ENCODE data around the gene MTRF1. TPM values are rescaled to one million over a fixed set of nuclear protein-coding genes. Genes with fewer than 3 reads are reported as not detected.
A peak's percentile ranks its signal among the peaks of the same experiment; 100 is the strongest.

MTRF1 gene
- total RNA-seq, 3 donors from 2014 or later, result 12.8 to 14.5 (median 13.1) TPM

DNA sequence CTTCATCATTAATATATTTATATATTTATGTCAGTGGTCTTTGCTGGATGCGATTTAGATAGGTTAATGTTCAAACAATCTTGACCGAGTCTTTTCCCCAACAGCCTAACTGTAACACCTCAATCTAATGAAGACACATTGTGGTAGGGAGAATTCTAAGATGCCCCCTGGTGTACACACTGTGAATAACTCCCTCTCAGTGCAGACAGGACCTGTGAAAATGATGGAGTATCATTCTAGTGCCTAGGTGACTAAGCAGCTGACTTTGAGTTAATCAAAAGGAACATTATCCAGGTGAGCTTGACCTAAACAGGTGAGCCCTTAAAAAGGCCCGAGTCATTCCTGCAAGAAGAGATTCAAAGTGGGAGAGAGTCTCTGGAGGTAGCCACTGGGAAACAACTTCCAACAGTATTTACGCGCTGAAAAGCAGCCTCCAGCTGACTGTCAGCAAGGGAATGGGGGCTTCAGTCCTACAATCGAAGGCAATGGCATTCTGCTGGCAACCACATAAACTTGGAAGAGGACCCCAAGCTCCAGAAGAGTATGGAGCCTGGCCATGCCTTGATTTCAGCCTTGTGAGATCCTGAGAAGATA lies 41.0 kb downstream of the MTRF1 start:
- no peaks in the 10 kb centered on the region for H3K27me3 Mint-ChIP-seq (ENCODE audit: low read depth)
- peak; percentile 52 for DNase-seq
- H3K4me3 Mint-ChIP-seq, result no peak overlapping the region
- peaks cover 8% of the 10 kb centered on the region for H3K36me3 Mint-ChIP-seq (ENCODE audit: insufficient read depth)
- no peaks in the 10 kb centered on the region for H3K9me3 Mint-ChIP-seq
- no peaks in the 10 kb centered on the region for H3K4me1 Mint-ChIP-seq (ENCODE audit: low read depth)
- ATAC-seq, result peak; percentile 75 to 88

DNA sequence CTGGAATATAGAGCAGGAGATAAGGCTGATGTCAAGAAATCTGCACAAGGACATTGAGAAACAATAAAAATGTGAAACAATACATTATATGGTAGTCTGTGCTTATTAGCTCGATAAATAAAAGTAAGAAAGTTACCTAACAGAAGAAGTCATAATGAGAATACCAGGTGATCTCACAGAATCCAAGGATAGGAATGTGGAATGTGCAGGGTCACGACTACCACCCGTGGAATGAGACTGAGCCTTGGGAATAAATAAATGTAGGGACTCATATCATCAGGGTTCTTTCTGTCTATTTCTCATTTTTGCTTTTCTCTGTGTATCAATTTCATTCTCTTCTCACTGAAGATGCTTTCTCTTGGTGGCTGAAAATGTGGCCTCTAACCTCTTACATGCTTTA lies 43.0 kb downstream of the MTRF1 start:
- ATAC-seq, result no peak
- Mint-ChIP-seq H3K9me3 (no peaks in the 10 kb centered on the region), H3K4me3 (no peak overlapping the region), H3K27me3 (ENCODE audit: low read depth) (no peaks in the 10 kb centered on the region), H3K4me1 (ENCODE audit: low read depth) (no peaks in the 10 kb centered on the region), H3K36me3 (ENCODE audit: insufficient read depth) (peaks cover 7% of the 10 kb centered on the region)
- DNase-seq, result no peak

DNA sequence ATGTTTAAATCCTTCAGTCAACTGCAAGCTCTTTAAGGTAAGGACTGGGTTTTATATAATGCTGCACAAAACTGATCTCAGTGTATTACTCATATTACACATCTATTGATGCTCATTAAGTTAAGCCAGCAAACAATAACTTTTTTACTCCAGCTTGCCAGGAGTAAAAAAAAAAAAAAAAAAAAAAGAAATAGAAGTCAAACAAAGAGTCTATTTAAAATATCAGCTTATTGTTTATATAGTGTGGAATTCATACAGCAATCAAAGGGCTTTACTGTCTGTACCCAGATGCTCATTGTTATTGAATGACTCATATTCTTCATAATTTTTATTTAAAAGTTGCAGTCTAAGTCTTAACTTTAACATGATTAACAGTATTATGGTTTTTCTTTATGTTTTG lies 47.2 kb downstream of the MTRF1 start:
- H3K4me3 Mint-ChIP-seq, result no peak overlapping the region
- peaks cover 8% of the 10 kb centered on the region for H3K36me3 Mint-ChIP-seq (ENCODE audit: insufficient read depth)
- ATAC-seq, result no peak

DNA sequence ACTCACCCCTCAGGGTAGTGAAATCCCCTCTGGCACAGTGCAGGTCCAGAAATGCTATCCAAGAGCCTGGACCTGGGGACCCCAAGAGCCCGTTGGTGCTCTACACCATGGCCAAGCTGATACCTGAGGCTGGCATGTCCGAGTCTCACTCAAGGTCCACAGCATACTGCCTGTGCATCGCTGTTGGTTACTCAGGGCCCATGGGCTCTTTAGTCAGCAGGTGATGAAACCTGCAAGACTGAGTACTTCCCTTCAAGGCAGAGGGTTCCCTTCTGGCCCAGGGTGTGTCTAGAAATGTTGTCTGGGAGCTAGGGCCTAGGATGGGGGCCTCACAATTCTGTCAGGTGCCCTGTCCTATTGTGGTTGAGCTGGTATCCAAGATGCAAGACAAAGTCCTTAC lies 49.5 kb downstream of the MTRF1 start:
- DNase-seq, result no peak
- no peak for ATAC-seq
- Mint-ChIP-seq H3K36me3 (ENCODE audit: insufficient read depth) (peaks cover 6% of the 10 kb centered on the region), H3K4me3 (no peak overlapping the region), H3K27me3 (ENCODE audit: low read depth) (no peaks in the 10 kb centered on the region), H3K9me3 (peaks cover 5% of the 10 kb centered on the region), H3K4me1 (ENCODE audit: low read depth) (no peaks in the 10 kb centered on the region)

More for the DNA sequence above, 47.2 kb downstream of the MTRF1 start:
- DNase-seq, result no peak
- H3K27me3 Mint-ChIP-seq (ENCODE audit: low read depth), result no peaks in the 10 kb centered on the region
- peaks cover 3% of the 10 kb centered on the region for H3K9me3 Mint-ChIP-seq
- H3K4me1 Mint-ChIP-seq (ENCODE audit: low read depth), result no peaks in the 10 kb centered on the region

DNA sequence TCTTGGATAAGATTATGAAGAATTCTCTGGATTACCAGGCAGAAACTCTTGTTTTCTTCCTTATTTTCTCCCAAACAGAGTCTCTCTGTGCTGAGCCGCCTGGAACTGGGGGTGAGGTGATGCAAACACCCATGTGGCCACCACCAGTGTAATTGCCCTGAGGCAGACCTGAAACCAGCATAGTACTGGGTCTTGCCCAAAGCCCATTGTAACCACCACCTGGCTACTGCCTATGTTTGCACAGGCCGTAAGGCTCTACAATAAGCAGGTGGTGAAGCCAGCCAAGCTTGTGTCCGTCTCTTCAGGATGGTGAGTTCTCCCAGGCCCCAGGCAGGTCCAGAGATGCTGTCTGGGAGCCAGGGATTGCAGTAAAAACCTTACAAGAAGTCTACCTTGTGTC lies 50.1 kb downstream of the MTRF1 start:
- ATAC-seq (no peak), DNase-seq (no peak)
- H3K36me3 Mint-ChIP-seq (ENCODE audit: insufficient read depth), result peaks cover 6% of the 10 kb centered on the region
- no peaks in the 10 kb centered on the region for H3K4me1 Mint-ChIP-seq (ENCODE audit: low read depth)
- H3K27me3 Mint-ChIP-seq (ENCODE audit: low read depth), result no peaks in the 10 kb centered on the region
- H3K4me3 Mint-ChIP-seq, result no peak overlapping the region
- H3K9me3 Mint-ChIP-seq, result peaks cover 5% of the 10 kb centered on the region

DNA sequence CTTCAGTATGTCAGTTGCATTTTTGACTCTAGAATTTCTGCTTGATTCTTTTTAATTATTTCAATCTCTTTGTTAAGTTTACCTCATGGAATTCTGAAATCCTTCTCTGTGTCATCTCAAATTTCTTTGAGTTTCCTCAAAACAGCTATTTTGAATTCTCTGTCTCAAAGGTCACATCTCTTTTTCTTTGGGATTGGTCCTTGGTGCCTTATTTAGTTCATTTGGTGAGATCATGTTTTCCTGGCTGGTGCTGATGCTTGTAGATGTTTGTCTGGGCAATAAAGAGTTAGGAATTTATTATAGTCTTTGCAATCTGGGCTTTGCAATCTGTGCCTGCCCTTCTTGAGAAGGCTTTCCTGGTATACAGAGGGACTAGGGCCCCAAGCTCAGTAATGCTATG lies 50.5 kb downstream of the MTRF1 start:
- H3K27me3 Mint-ChIP-seq (ENCODE audit: low read depth), result no peaks in the 10 kb centered on the region
- peaks cover 6% of the 10 kb centered on the region for H3K36me3 Mint-ChIP-seq (ENCODE audit: insufficient read depth)
- no peak overlapping the region for H3K4me3 Mint-ChIP-seq
- ATAC-seq, result no peak
- H3K4me1 Mint-ChIP-seq (ENCODE audit: low read depth), result no peaks in the 10 kb centered on the region
- peaks cover 5% of the 10 kb centered on the region for H3K9me3 Mint-ChIP-seq
- no peak for DNase-seq

DNA sequence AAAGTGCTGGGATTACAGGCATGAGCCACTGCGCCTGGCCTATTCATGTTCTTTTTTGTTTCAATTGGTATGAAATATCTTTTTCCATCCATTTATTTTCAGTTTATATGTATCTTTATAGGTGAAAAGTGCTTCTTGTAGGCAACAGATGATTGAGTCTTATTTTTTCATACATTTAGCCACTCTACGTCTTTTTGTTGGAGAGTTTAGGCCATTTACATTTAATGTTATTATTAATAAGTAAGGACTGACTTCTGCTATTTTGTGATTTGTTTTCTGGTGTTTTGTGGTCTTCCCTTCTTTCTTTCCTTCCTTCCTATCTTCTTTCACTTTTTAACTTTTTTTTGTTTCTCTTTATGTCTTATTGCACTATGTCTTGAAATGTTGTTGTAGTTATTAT lies 52.3 kb downstream of the MTRF1 start:
- Mint-ChIP-seq H3K36me3 (ENCODE audit: insufficient read depth) (peaks cover 6% of the 10 kb centered on the region), H3K27me3 (ENCODE audit: low read depth) (no peaks in the 10 kb centered on the region), H3K4me1 (ENCODE audit: low read depth) (no peaks in the 10 kb centered on the region), H3K9me3 (peaks cover 5% of the 10 kb centered on the region), H3K4me3 (no peak overlapping the region)
- DNase-seq (no peak), ATAC-seq (no peak)

DNA sequence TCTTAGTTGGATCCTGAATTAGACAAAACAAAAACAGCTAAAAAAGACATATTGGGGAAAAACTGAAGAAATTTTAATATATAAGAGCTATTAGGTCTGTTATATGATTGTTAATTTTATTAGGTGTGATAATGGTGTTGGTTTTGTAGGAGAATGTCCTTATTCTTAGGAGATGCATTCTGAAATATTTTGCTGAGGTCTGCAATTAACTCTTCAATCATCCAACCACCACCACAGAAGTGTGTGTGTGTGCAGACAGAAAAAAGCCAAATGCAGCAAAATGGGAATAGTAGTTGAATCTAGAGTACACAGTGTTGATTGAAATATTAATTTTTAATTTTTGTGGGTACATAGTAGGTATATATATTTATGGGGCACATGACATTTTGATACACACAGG lies 56.9 kb downstream of the MTRF1 start:
- peaks cover 3% of the 10 kb centered on the region for H3K36me3 Mint-ChIP-seq (ENCODE audit: insufficient read depth)
- DNase-seq (no peak), ATAC-seq (no peak)
- no peaks in the 10 kb centered on the region for H3K27me3 Mint-ChIP-seq (ENCODE audit: low read depth)
- no peak overlapping the region for H3K4me3 Mint-ChIP-seq
- no peaks in the 10 kb centered on the region for H3K4me1 Mint-ChIP-seq (ENCODE audit: low read depth)
- peaks cover 5% of the 10 kb centered on the region for H3K9me3 Mint-ChIP-seq

DNA sequence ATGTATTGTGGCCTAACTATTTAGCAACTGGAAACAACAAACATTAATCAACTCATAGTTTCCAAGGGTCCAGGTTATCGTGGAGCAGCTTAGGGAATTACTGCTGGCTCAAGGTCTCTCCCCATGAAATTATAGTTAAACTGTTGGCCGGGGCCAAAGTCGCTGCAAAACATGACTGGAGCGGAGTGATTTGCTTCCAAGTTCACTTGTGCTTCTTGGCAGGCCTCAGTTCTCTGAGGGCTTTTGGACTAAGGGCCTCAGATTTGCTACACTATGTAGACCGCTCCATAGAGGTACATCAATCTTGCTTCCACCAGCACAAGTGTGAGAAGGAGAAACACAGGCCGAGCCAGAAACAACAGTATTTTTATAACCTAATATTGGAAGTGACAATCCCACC lies 59.6 kb downstream of the MTRF1 start:
- no peaks in the 10 kb centered on the region for H3K9me3 Mint-ChIP-seq

DNA sequence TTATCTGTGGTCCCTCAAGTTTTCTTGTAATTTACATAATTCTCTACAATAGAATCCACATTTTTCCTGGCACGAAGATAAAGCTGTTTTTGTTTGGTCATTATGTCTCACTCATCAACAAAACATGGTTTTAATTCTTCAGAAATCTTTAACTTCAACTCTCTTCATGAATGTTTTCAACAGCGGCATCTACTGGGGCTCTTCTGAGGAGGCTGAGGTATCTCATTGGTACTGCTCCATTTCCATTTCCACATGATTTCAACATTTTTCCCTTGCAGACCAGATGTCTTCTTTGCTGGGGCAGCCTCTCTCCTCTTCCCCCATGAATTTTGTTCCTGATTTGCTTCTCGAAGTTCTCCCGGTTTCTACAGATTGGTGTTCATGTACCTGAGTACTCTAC lies 63.2 kb downstream of the MTRF1 start:
- Mint-ChIP-seq H3K27me3 (ENCODE audit: low read depth) (no peaks in the 10 kb centered on the region), H3K4me1 (ENCODE audit: low read depth) (peaks cover 11% of the 10 kb centered on the region), H3K36me3 (ENCODE audit: insufficient read depth) (no peaks in the 10 kb centered on the region), H3K4me3 (no peak overlapping the region), H3K9me3 (no peaks in the 10 kb centered on the region)
- ATAC-seq (no peak), DNase-seq (no peak)

More for the DNA sequence above, 59.6 kb downstream of the MTRF1 start:
- Mint-ChIP-seq H3K36me3 (ENCODE audit: insufficient read depth) (no peaks in the 10 kb centered on the region), H3K4me1 (ENCODE audit: low read depth) (peaks cover 7% of the 10 kb centered on the region), H3K4me3 (no peak overlapping the region), H3K27me3 (ENCODE audit: low read depth) (no peaks in the 10 kb centered on the region)
- no peak for DNase-seq
- ATAC-seq, result no peak

DNA sequence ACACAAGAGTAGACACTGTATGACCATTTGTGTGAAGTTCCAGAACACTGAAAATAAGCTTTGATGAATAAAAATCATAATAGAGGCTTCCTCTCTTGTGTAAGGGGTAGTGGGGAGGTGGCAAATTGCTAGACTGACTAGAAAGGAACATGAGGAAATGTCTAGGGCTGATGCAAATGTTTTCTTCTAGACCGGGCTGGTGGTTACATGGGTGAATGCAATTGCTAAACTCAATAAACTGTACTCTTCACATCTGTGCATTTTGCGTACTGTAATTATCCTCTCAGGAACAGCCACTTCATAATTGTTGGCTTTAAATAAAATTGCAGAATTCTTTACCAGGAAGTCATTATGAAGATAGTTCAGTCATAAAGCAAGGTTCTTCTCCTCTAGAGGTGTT lies 63.9 kb downstream of the MTRF1 start:
- DNase-seq, result no peak

DNA sequence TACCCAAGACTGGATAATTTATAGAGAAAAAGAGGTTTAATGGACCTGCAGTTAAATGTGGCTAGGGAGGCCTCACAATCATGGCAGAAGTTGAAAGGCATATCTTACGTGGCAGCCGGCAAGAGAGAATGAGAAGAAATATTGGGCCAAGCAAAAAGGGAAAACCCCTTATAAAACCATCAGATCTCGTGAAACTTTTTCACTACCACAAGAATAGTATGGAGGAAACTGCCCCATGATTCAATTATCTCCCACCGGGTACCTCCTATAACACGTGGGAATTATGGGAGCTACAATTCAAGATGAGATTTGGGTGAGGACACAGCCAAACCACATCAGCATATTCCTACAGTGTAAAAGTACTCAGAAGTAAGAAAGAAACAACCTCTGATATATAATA lies 64.3 kb downstream of the MTRF1 start:
- no peak for DNase-seq
- H3K9me3 Mint-ChIP-seq, result no peaks in the 10 kb centered on the region
- ATAC-seq, result no peak
- no peak overlapping the region for H3K4me3 Mint-ChIP-seq
- no peaks in the 10 kb centered on the region for H3K36me3 Mint-ChIP-seq (ENCODE audit: insufficient read depth)
- no peaks in the 10 kb centered on the region for H3K27me3 Mint-ChIP-seq (ENCODE audit: low read depth)
- H3K4me1 Mint-ChIP-seq (ENCODE audit: low read depth), result peaks cover 16% of the 10 kb centered on the region

More for the DNA sequence above, 63.9 kb downstream of the MTRF1 start:
- H3K4me3 Mint-ChIP-seq, result no peak overlapping the region
- ATAC-seq, result no peak
- H3K9me3 Mint-ChIP-seq, result no peaks in the 10 kb centered on the region
- H3K27me3 Mint-ChIP-seq (ENCODE audit: low read depth), result no peaks in the 10 kb centered on the region
- no peaks in the 10 kb centered on the region for H3K36me3 Mint-ChIP-seq (ENCODE audit: insufficient read depth)
- peaks cover 14% of the 10 kb centered on the region for H3K4me1 Mint-ChIP-seq (ENCODE audit: low read depth)

DNA sequence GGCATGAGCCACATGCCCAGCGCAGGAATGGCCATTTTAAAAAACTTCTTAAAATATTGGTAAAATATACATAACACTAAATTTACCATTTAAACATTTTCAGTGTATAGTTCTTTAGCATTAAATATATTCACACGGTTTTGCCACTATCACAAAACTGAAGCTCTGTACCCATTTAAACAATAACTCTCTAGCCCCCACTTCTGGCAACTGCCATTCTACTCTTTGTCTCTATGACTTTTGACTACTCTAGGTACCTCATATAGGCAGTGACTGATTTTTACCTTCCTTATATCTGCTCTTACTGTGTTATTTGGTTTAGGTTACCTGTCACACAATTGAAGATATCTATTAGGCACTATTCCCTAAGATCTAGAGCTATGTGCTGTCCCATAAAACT lies 66.8 kb downstream of the MTRF1 start:
- no peak for DNase-seq
- H3K27me3 Mint-ChIP-seq (ENCODE audit: low read depth), result no peaks in the 10 kb centered on the region
- no peaks in the 10 kb centered on the region for H3K9me3 Mint-ChIP-seq
- peaks cover 3% of the 10 kb centered on the region for H3K36me3 Mint-ChIP-seq (ENCODE audit: insufficient read depth)
- H3K4me3 Mint-ChIP-seq, result no peak overlapping the region
- ATAC-seq, result no peak
- peaks cover 34% of the 10 kb centered on the region for H3K4me1 Mint-ChIP-seq (ENCODE audit: low read depth)

DNA sequence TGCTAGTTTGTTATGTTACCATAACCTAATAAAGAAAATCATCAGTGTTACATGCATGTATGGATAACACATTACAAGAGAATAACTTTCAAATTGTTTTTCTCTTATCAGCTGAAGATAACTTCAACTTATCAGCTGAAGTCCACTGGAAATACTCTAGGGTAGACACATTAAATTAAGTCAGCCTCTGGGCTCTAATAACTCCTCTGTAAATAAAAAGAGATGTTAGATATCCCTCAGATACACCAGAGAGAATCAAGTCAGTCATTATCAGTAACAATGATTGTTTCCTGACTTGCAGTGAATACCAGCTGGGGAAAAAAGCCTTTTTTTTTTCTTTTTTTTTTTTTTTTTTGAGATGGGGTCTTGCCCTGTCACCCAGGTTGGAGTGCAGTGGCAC lies 67.4 kb downstream of the MTRF1 start:
- H3K27me3 Mint-ChIP-seq (ENCODE audit: low read depth), result no peaks in the 10 kb centered on the region
- no peaks in the 10 kb centered on the region for H3K9me3 Mint-ChIP-seq
- DNase-seq, result no peak
- H3K4me1 Mint-ChIP-seq (ENCODE audit: low read depth), result peaks cover 34% of the 10 kb centered on the region
- ATAC-seq, result no peak
- peaks cover 3% of the 10 kb centered on the region for H3K36me3 Mint-ChIP-seq (ENCODE audit: insufficient read depth)
- H3K4me3 Mint-ChIP-seq, result no peak overlapping the region

DNA sequence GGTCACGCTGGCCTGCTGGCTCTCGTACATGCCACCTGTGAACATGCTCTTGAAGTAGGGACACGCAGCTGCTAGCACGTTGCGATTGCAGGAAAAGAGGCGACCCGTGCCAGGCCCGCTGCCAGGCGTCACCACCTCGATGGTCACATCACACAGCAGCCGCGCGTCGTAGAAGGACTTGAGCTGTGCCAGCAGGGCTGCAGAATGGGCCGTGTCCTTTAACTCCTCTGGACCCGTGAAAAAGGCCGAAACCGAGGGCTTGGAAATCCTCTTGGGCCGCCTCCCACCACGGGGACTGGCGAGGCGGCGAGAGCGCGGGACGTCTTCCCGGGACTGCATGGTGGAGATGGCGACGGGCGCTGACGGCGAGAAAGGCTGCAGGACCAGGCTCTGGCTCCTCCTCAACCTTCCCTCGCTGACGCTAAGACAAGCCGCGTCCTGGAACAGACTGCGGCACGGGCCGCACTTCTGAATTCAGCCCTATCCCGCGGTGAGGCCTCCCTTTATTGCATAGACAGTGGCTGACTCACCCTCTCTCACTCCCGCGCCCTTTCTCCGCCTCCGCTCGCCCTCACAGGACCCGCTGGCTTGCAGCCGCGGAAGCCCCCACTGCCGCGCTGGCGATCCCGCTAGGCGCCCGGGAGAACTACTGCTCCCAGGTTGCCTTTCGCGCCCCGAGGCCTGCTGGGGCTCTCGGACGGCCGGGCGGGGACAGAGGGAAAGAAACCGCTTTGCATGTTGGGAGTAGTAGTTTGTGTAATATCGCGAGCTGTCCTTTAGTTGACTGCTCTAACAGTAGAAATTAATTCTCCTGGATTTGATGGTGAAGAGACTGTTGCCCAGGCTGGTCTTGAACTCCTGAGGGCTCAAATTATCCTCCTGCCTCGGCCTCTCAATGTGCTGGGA lies 69.2 kb downstream of the MTRF1 start, which contains the start of gene KBTBD7:
Gene KBTBD7, minus strand, starts transcription at position 651 of the 906 bp plus-strand sequence. Its CDS starts 312 bp downstream, at position 339.
- DNase-seq, result peak; percentile 92
- Mint-ChIP-seq H3K4me3 (peak within 1 kb of the TSS; percentile 91), H3K4me1 (ENCODE audit: low read depth) (peaks cover 37% of the 10 kb centered on the region), H3K9me3 (peaks cover 3% of the 10 kb centered on the region), H3K27me3 (ENCODE audit: low read depth) (no peaks in the 10 kb centered on the region), H3K36me3 (ENCODE audit: insufficient read depth) (peaks cover 12% of the 10 kb centered on the region)
- ATAC-seq, result peak; percentile 98 to 99
